Measurements from ENCODE around the gene MRPL9.

DNA sequence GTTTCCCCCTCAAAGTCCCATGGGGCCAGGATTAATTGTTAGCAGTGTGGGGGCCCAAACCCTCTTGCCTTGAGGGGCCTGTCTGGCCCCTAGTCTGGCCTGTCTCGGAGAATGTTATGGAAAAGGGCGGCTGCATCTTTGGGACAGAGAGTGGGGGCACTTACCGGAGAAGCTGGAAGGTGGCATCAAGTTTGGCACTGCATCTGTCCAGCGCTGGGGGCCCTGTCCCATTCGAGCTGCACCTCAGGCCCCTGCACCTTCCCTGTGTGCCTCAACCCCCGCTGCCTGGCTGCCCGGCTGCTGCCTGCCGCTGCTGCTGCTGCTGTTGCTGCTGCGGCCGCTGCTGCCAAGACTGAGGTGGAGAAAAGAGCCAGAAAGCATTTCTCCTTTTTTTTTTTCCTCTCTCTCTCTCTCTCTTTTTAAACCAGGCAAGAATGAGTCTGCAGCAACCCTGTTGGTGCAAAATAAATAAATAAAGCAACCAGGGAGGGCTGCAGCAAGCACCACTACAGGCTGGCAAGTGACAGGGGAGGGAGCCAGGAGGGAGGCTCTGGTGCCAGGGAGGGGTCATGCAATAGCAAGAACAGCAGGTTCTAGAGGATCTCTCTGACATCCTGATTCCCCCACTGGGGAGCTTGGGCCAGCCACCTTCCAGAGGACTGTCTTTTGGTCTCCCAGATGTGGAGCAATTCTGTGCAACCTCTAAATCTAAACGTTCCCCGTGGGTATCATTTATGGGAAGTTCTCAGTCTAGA lies 41.9 kb upstream of the MRPL9 start, which contains the start of gene LINGO4:
- TF ChIP-seq POLR2AphosphoS5 (IDR thresholded peaks at IDR 0.05; ENCODE audit: insufficient read depth in 1 of 2, low read depth in 1 of 2) = no peak
- TF ChIP-seq, protein P1, sequence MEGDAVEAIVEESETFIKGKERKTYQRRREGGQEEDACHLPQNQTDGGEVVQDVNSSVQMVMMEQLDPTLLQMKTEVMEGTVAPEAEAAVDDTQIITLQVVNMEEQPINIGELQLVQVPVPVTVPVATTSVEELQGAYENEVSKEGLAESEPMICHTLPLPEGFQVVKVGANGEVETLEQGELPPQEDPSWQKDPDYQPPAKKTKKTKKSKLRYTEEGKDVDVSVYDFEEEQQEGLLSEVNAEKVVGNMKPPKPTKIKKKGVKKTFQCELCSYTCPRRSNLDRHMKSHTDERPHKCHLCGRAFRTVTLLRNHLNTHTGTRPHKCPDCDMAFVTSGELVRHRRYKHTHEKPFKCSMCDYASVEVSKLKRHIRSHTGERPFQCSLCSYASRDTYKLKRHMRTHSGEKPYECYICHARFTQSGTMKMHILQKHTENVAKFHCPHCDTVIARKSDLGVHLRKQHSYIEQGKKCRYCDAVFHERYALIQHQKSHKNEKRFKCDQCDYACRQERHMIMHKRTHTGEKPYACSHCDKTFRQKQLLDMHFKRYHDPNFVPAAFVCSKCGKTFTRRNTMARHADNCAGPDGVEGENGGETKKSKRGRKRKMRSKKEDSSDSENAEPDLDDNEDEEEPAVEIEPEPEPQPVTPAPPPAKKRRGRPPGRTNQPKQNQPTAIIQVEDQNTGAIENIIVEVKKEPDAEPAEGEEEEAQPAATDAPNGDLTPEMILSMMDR (IDR thresholded peaks at IDR 0.05) = no peak

Measured in vagina (tissue), 2 donors.